GM21381 (cell line): ENCODE data around the gene SAMD4B.

Experiments used
- ATAC-seq: cut with Tn5 transposase; IDR thresholded peaks from one replicate; pipeline ENCODE4 v1.9.1; 2021; ENCODE audit warnings: mild to moderate bottlenecking, moderate library complexity; ENCODE audit not compliant: unreplicated experiment

SAMD4B gene

DNA sequence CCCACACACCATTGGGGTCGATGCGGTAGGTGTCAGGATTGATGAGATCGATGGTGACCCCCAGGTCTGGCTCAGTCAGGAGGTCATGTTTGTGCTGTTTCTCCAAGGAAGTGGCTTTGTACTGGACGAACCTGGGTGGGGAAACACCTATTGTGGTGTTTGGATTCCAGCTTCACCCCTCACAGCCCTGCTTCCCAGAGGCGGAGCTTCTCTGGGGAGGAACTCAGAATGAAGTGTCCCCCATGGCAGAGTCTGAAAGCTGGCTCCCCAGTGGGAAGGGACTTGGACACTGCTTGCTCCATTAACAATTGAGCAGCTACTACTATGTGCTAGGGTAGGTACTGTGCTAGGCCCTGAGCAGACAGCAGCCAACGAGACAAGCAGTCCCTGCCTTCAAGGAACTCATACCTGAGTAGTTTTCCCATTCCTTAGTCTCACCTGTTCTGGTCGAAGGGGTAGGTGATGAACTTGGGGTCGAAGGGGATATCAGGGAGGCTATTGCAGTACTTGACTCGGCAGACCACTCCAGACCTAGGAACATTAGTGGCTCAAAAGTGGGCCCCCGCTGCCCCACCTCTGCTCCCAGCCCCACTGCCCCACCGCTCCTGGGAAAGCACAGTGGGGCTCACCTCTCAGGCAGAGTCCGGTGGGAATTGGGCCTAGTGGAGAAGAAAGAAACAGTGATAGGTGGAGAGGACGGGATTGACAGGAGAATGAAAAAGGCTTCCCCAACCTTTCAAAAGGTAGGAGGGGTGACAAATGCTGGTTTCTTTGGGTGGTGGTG is 47.6 kb downstream of the SAMD4B start:
- no peak for ATAC-seq

DNA sequence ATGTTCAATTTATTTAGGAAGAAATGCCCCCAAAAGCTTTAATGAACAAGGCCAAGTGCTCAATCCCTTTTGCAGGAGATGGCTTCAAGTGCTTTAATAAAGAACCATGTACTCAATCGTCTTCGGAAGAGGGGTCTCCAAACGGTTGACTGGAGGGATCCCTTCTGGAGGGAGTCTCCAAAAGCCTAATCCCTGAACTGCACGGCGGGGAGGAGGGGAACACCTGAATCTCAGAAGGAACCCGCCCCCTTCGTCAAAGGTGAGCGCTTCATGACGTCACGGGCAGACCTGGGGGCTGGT is 48.2 kb downstream of the SAMD4B start:
- no peak for ATAC-seq

DNA sequence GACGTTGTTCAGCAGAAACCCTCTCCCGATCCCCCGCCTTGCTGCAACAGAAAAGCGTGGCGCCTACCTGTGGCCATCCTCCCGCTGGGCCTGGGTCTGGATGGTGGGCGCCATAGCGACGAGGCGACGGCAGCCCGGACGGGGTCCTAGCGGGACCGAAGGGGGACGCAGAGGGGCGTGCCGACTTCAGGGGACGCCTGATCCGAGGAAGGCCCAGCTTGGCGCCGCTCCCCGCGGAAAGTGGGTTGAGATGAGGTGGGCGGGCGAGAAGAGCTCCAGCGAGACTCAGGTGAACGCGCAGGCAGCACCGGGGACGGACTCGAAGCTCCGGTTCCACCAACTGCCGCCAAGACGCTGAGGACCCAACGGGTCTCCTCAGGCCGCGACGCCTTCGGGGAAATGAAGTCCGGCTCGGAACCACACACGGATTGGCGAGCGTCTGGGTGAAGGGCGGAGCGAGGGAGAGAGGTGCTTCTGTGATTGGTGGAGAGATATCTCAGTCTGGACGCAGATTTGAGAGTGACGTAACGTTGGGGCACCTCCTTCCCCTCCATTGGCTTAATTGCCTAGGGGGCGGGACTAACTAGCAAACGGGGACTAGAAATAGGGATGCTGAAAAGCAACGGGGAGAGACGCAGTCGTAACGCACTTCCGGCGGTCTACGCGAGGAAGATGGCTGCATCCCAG is 48.7 kb downstream of the SAMD4B start, which contains the start of the genes MED29 and PAF1:
TSS of gene MED29 (plus strand) at position 628 of the 687 bp plus-strand sequence. CDS start at position 673, 45 bp downstream.
TSS of gene PAF1 (minus strand) at position 356 of the 687 bp plus-strand sequence. CDS start at position 114, 242 bp downstream.
- ATAC-seq, result peak; percentile 90

DNA sequence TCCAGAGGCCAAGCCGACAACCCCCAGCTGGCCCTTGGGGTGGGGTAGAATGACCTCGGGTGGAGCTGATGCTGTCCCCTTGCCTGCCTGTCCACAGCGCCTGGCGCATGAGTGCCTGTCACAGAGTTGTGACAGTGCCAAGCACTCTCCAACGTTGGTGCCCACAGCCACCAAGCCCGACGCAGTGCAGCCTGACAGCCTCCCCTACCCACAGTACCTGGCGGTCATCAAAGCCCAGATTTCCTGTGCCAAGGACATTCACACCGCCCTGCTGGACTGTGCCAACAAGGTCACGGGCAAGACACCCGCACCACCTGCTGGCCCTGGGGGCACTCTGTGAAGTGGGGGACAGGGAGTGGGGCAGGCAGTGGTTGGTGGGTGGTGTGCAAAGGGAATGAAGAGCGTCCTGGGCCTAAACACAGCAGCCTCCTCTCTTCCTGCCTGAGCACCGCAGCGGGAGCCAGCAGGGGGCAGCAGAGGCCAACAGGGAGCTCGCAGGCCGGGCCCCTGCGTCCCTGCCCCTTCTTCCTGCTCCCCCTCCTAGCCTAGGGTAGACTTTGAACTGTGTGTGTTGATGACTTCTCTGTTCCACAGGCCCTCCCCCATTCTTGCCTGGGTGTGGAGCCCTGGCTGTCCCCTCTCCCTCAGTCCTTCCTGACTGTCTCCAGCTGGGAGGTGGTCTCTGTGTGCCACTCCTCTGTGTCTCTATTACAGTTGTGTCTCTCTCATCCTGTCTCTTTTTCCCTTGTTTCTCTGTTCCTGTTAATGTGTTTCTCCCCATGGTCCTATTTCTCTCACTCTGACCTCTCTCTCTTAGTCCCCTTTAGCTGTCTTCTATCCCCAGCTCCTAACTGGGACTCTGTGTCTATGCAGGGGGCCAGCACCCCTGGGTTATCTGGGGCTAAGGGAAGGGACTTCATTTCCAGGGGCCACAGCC is 55.4 kb downstream of the SAMD4B start:
- no peak for ATAC-seq

DNA sequence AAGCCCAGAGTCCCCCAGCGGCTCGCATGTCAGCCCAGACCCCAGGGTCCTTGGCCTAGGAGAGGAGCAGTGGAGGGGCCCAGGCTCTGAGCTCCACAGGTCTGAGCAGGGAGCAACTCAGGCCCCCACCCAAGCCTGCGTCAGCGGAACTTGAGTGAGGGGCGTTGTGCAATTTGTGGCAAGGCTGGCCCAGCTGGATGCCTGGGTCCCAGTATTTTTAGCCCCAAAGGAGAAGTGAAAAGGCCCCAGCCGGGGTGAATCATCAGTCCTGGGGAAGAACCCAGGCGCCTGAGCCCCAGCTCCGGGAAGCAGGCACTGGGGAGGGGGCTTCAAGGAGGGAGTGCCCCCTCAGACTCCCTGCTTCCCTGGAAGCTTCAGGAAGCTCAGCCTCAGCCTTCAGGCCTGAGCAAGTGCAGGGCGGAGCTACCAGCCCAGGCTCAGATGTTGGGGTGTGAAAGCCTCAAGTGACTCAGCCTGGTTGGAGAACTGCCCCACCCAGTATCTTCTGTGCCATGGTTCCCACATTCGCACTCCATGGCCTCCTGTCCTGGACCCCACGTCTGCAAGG is 56.2 kb downstream of the SAMD4B start:
- no peak for ATAC-seq

DNA sequence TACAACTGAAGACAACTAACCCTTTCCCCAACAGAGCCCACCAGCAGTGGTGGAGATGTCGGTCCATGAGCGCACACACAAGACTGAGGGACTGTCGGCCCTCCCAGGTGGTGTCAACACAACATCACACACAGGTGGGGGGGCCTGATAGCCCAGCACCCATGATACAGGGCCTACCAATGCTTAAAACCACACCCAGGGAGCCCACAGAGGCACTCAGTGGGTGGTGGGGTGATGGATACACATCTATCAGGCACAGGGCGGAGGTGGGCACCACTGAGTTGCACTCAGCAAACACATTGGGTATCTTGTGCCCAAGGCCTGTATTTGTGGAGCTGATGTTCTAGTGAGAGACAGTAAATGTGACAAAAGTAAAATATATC is 57.4 kb downstream of the SAMD4B start:
- ATAC-seq, result no peak

DNA sequence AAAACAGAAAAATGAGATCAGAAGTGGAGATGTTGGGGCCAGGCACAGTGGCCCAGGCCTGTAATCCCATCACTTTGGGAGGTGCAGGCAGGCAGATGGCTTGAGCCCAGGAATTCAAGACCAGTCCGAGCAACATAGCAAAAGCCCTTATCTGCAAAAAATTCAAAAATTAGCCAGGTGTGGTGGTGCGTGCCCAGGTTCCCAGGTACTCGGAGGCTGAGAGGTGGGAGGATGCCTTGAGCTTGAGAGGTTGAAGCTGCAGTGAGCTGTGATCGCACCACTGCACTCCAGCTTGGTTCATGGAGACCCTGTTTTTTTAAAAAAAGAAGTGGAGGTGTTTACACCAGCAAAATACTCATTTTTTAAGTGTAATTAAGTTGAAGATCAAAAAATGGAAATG is 57.8 kb downstream of the SAMD4B start:
- no peak for ATAC-seq

DNA sequence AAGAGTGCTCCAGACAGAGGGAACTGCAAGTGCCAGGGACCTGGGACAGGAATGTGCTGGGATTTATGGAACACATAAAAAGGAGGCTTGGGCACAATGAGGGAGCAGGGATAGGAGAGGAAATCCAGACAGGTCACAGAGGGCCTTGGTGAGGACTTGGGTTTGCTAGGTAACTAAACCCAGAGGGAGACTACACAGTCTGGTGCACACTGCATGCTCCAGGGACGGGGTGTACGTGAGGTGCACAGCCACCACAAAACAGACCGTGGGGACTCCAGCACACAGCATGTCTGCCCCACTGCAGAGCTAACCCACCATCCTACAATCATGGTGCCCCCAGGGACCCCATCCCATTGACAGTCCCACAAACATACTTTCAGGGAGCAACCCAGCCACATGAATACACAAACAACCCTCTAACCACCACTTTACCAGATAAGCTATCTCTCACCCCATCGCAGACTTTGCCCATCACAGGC is 58.9 kb downstream of the SAMD4B start:
- no peak for ATAC-seq

DNA sequence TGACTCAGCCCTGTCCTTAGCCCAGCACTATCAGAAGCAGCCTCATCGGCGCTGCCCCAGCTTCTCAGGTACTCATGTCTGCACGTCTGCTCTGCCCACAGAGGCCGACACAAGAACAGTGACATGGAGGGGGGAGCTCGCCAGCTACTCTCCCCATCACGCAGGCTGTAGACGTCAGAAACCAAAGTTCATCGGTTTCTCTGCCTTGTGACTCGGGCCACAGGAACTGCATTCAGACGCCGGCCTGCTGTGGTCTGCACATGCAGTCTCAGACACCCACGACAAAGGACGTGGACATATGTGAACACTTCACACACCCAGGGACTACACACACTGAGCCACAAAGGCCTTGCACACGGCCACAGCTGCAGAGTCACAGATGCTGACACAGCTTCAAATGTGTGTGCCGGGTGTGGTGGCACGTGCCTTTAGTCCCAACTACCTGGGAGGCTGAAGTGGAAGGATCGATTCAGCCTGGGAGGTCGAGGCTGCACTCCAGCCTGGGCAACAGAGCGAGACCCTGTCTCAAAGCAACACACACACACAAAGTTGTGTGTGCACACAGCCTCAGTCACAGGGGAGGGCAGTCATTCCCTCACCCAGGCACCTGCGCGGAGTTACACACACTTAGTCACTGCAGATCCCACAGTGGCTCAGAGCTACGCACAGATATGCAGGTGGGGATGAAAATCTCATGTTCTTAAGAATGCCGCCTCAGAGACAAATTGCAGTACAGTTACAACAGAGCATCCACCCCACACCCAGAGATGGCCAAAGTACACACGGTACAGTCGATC is 59.5 kb downstream of the SAMD4B start:
- no peak for ATAC-seq

DNA sequence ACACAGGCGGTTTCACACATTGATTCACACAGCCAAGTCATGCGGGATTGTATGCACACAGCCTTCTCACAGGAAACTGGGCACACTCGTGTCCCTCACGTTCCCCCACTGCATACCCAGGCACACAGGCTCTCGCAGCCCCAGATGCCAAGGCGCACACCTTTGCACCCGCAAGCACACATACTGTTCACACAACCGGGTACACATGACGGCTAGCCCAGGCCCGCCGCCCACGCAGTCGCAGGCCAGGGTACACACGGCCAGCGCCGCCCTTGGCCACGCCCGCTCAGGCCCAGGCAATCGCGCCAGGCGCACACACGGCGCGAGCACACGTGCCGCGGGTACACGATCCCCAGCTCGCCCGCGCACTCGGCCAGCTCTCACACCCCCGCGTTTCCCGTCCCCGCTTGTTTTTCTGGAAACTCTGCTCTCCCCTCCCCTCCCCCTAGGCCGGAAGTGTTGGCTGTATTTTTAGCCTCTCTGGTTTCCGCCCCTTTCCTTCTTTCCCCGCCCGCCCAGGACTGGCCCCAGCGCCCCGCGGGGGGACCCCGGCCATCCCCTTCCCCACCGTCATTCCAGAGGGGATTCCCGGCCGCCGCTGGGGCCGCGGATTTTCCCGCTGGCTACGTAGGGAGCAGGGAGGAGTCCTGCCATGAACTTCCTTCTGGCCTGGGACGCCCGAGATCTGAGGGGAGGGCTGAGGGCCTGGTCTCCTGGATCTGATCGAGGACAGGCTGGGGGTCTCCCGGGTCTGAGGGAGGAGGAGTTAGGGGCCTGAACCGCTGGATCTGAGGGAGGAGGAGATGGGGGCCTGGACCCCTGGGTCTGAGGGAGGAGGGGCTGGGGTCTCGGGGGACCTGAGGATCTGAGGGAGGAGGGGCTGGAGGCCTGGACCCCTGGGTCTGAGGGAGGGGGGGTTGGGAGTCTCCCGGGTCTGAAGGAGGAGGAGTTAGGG is 60.4 kb downstream of the SAMD4B start:
- ATAC-seq, result peak; percentile 29

DNA sequence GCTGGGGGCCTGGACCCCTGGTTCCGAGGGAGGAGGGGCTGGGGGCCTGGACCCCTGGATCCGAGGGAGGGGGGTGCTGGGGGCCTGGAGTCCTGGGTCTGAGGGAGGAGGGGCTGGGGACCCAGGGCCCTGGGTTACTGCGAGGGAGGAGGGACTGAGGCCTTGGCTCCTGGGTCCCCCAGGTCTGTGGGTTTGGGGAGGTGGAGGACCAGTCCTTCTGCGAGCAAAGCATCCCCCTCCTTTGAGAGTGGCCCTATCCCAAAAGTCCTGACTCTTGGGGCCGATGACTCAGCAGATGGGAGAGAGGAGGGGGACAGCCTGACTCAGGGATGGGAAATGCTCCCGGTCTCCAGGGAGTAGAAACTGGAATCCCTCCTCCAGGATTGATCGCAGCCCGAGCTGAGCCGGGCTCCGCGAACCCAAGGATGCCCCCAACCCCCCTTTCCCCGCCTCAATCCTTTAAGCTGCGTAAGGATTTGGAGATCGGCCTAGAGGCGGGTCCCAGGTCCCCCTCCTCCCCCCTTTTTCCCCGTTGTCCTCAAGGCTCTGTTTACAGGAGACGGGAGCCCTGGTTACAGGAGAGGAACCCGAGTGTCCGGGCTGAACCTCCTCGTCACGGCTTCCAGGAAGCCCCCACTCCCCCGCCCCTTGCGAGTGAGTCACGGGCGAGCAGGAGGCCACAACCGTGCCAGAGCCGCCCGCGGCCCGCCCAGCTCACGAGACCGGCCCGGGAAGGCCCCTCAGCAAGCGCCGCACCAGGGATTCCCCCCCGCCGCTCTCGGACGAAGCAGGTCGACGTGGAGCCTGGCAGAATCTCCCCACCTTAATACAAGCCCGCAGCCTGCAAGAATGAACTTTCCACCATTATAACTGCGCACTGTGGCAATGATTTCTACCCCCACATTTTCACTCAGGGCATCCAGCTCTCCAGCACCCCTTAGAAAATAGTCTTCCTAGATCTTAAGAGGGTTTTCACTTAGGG is 61.4 kb downstream of the SAMD4B start:
- no peak for ATAC-seq

DNA sequence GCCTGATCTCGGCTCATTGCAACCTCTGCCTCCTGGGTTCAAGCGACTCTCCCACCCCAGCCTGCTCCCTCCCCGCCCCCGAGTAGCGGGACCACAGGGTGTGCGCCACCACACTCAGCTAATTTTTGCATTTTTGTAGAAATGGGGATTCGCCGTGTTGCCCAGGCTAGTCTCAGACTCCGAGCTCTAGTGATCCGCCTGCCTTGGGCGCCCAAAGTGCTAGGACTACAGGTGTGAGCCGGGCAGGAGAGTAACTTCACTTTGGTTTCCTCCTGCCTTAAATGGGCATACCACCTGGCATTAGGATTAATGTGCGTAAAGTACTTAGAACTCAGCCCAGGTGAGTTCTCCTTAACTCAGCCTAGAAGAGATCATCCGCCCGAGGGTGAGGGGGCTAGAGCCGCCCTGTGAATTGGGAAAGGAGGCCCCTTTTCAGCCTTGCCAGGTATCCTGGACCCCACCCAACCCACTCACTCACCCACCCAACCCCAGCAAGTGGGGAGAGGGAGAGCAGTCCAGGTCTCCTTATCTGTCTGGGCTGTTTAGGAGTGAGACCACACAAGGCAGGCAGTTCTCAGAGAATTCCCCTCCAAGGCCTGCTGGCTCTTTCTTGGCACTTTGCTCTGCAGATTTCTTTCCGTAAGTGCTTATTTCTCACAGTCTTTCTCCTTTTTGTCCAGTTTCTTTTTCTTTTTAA is 63.2 kb downstream of the SAMD4B start:
- ATAC-seq, result no peak

DNA sequence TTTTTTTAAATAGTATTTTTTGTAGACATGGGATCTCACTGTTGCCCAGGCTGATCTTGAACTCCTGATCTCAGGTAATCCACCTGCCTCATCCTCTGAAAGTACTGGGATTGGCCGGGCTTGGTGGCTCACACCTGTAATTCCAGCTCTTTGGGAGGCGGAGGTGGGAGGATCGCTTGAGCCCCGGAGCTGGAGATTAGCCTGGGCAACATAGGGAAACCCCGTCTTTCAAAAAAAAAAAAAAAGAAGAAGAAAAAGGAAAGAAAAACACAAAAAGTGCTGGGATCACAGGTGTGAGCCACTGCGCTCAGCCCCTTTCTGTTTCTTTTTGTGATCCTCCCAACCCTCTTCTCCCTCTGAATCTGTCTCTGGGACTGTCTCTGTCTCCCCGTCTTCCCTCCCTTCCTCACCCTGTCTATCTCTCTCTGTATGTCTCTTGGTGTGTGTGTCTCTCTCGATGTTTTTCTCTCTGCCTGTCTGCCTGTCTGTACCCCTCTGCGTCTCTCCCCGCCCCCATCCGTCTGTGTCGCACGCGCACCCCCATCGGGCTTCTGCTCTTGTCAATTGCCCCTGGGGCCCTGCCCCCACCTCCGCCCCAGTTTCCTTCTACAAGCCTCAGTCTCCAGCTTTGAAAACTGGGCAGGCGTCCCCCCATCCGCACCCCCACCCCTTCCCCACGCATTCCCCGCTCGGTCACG is 63.9 kb downstream of the SAMD4B start:
- ATAC-seq, result no peak

DNA sequence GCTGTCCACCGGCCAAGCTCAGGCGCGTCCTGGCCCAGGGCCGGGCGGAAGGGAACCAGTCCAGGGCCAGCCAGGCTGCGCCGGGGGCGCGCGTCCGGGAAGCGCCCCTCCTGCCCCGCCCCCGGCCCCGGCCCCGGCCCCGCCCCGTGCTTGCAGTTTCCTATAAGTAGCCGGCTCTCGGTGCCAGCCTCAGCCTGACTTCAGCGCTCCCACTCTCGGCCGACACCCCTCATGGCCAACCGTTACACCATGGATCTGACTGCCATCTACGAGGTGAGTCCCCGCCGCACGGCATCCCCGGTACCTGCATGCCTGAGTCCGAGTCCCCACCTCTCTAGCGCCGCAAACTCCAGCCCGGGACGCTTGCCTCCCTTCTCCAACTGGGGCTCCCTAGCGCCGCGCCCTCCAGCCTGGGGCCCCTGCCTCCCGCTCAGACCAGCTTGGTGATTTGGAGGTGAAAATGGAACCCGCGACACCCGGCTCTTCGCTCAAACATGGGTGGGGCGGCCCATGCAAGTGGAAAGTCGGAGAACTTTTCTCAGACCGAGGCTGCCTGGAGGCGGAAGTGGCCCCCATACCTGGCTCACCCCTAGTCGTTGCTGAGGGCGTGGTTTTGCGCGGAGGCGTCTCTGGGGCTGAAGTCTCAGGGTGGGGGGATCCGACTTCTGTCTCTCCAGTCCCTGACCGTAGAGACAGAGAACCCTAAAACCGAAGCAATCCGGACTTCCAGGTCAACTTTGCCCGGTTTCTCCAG is 64.6 kb downstream of the SAMD4B start, which contains the start of gene ZFP36:
TSS of gene ZFP36 (plus strand) at position 192 of the 754 bp plus-strand sequence. CDS start at position 250, 58 bp downstream.
- ATAC-seq, result no peak

DNA sequence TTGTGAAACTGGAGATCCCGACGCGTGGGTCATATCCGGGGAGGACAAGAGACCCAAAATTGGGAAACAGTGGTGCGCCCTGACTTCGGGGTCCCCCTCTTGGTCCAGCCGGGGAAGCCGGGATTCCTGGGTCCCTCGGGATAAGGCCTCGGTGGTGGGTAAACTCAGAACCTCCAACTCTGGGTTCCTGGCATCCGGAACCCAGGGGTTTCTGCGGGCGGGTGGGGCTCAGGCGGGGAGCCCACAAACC is 65.1 kb downstream of the SAMD4B start:
- no peak for ATAC-seq
